BE2C (cell line): ENCODE results near the gene PBRM1.

ENCODE experiments used
- DNase-seq: peaks from one replicate; pipeline ENCODE4 v3.0.0-alpha.2; 2020
- H3K27me3 ChIP-seq: fragments of 250-450 bp; sonication (Bioruptor Pico); 2 replicates; pipeline ENCODE4 v1.5.1; 2020; ENCODE audit warnings: mild to moderate bottlenecking
- H3K36me3 ChIP-seq: fragments of 250-450 bp; sonication (Bioruptor Pico); 2 replicates; pipeline ENCODE4 v1.5.1; 2020; ENCODE audit warnings: mild to moderate bottlenecking
- H3K4me1 ChIP-seq: fragments of 250-450 bp; sonication (Bioruptor Pico); 2 replicates; pipeline ENCODE4 v1.5.1; 2020
- H3K4me3 ChIP-seq: 2 replicates; pipeline ENCODE4 v1.5.1; 2011; ENCODE audit warnings: low read depth, low read length
- H3K9me3 ChIP-seq: fragments of 250-450 bp; sonication (Bioruptor Pico); 2 replicates; pipeline ENCODE4 v1.5.1; 2020
- TF ChIP-seq, protein P1 (sequence below): IDR thresholded peaks from 2 replicates; pipeline ENCODE4 v1.5.1; 2012; ENCODE audit warnings: mild to moderate bottlenecking, low read depth, low read length

PBRM1 gene

DNA sequence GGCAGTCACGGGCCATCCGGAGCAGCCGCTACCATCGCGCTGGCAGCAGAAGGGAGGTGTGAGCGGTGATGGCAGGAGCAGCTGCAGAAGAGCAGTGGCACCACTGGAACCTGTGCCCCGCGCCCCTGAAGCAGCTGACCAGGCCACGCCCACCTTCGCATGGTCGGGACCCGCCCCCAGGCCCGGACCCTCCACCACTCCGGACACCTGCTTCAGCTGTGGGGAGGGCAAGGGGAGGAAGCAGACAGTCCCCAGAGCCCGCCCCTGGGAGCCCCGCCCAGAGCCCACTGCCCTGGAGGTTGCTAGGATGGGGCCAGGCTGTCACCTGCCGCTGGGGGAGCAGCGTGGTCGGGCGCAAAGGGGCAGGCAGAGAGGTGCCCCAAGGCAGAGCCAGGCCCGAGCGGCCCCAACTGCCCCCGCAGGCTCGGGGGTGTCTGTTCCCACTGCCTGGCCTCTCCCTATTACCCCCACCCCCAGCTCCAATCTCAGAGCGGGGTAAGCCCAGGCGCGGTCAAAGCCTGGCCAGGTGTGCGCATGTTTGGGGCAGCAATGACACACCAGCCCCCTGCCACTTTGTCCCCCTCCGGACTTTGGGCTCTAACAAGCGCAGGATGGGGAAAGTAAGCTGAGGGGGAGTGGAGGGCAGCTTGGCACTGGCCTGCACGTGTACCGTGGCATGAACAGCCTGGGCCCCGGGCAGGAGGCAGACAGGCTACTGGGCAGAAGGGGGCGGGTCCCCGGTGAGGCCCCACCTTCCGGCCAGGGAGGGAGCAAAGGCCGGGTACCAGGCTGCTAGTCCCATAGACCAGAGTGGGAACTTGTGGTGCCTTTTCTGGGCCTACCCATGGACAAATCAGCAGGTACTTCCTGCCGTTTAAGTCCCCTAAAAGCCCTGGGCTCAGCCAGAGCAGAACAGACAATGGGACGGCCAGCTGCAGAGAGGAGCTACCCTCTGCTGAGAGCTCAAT lies 28.9 kb upstream of the PBRM1 start:
- Histone ChIP-seq H3K36me3 (no peaks in the 10 kb centered on the region; the same call in 1 of the 2 replicates), H3K27me3 (no peaks in the 10 kb centered on the region), H3K9me3 (no peaks in the 10 kb centered on the region), H3K4me1 (no peaks in the 10 kb centered on the region), H3K4me3 (no peak overlapping the region)
- TF ChIP-seq, protein P1, sequence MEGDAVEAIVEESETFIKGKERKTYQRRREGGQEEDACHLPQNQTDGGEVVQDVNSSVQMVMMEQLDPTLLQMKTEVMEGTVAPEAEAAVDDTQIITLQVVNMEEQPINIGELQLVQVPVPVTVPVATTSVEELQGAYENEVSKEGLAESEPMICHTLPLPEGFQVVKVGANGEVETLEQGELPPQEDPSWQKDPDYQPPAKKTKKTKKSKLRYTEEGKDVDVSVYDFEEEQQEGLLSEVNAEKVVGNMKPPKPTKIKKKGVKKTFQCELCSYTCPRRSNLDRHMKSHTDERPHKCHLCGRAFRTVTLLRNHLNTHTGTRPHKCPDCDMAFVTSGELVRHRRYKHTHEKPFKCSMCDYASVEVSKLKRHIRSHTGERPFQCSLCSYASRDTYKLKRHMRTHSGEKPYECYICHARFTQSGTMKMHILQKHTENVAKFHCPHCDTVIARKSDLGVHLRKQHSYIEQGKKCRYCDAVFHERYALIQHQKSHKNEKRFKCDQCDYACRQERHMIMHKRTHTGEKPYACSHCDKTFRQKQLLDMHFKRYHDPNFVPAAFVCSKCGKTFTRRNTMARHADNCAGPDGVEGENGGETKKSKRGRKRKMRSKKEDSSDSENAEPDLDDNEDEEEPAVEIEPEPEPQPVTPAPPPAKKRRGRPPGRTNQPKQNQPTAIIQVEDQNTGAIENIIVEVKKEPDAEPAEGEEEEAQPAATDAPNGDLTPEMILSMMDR: no peak
- DNase-seq: no peak

DNA sequence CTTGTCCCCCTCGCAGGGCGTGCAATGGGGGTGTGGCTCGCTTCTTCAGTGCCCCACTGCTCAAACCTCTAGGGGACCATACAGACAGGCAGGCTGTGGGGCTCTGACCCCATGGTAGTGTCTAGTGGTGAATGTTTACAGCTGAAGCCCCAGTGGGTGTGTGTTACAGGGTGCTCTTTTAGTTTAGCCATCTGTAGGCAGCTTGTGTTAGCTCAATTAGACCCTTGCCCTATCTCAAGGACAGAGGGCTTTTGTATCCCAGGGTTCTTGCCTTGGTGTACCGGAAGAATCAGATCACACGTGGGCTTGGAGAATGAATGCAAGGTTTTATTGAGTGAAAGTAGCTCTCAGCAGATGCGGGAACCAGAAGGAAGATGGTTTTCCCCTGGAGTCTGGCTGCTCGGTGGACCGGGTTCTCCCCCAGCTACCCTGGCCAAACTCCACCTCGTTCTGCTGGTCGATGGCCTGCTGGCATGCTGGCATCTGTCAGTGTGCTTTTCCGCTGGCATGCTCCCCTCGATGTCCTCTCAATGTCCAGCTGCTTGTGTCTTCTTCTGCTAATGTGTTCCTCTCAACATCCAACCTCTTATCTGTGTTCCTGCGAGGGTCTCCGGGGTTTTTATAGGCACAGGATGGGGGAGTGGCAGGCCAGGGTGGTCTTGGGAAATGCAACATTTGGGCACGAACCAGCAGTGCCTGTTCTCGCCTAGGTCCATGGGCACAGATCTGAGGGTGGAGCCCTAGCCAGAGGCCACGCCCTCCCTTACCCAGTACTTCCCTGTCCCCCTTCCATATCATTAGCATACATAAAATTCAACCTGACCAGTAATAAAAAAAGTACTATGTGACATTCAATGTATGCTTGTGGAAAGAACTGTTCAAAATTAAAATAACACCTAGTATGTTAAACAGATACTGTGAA lies 26.8 kb upstream of the PBRM1 start:
- Histone ChIP-seq H3K9me3 (no peaks in the 10 kb centered on the region), H3K27me3 (no peaks in the 10 kb centered on the region), H3K4me1 (no peaks in the 10 kb centered on the region), H3K4me3 (no peak overlapping the region), H3K36me3 (no peaks in the 10 kb centered on the region; the same call in none of the 2 replicates)
- DNase-seq: no peak
- TF ChIP-seq, protein P1: no peak

DNA sequence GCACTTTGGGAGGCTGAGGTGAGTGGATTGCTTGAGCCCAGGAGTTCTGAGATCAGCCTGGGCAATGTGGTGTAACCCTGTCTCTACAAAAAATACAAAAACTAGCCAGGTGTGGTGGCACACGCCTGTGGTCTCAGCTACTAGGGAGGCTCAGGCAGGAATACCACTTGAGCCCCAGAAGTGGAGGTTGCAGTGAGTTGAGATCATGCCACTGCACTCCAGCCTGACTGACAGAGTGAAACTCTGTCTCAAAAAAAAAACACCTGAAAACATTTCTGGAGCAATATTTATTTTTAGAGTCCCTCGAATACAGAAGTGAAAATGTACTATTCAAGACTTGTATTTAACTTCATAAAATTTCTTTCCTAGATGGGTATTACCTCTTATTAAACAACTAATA lies 24.8 kb upstream of the PBRM1 start:
- Histone ChIP-seq H3K36me3 (no peaks in the 10 kb centered on the region; the same call in none of the 2 replicates), H3K27me3 (no peaks in the 10 kb centered on the region), H3K9me3 (no peaks in the 10 kb centered on the region), H3K4me1 (no peaks in the 10 kb centered on the region), H3K4me3 (no peak overlapping the region)
- no peak for DNase-seq
- TF ChIP-seq, protein P1: no peak

DNA sequence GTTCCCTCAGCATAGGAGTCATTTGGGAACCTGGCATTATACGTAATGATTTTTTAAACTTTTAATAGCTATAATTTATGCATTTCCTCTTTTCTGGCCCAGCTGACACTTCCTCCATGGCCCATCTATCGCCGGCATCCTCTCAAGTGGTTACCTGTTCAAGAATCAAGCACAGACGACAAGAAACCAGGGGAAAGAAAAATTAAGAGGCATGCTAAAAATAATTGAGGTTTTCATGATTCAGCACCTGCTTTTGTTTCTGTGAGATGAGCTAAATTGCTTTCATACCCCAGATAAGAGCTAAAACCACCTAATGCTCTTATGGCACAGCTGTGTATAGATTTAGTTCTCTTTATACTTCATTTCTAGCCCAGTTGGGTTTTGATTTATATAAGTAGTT lies 21.9 kb upstream of the PBRM1 start:
- no peaks in the 10 kb centered on the region for H3K9me3 ChIP-seq
- H3K36me3 ChIP-seq: no peaks in the 10 kb centered on the region; the same call in none of the 2 replicates
- no peak overlapping the region for H3K4me3 ChIP-seq
- TF ChIP-seq, protein P1: no peak
- H3K27me3 ChIP-seq: no peaks in the 10 kb centered on the region
- no peaks in the 10 kb centered on the region for H3K4me1 ChIP-seq
- DNase-seq: no peak

DNA sequence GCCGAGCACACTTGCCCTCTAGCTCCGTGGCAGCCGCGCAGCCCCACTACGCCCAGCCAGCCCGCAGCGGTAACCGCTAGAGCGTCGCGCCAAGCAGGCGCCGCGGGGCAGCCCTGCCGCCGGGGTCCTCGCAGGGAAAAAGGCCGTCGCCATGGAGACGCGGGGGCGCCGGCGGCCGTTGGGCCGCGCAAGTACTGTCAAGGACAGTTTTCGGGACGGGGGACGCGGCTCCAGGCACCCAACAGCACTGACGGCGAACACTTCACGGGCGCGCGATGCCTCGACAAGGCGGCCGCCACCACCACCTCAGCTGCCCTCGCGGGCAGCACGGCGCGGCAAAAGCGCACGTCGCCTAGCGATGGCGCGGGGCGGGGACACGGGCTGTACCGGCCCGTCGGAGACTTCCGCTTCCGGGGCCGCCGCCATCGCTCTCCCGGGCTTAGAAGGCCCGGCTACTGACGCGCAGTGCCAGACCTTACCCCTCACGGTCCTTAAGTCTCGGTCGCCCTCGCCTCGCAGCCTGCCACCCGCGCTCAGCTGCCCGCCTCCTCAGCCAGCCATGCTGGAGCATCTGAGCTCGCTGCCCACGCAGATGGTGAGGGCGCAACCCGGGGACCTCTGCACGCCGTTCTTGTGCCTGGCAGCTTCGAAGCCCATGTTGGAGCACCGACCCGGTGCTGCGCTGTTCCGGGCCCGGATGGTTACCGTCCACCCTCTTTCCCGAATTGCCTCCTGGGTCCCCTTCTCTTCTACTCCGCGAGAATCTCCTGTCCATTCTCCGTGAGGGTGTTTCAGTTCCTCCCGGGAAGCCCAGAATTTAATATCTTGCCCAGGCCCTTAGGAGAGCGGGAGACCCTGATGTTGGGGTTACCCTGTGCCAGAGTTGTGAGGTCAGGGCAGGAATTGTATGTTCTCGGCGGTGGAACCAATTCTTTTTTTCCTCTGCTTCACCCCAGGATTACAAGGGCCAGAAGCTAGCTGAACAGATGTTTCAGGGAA lies 20.3 kb upstream of the PBRM1 start, which contains the start of the genes GLT8D1 and SPCS1:
GLT8D1 (minus strand) TSS at position 104 of the 999 bp plus-strand sequence. CDS start 5,331 bp downstream, outside the sequence.
SPCS1 (plus strand) TSS at position 419 of the 999 bp plus-strand sequence; CDS start at position 560, 141 bp downstream.
- DNase-seq: peak; percentile 81
- Histone ChIP-seq H3K4me1 (no peaks in the 10 kb centered on the region), H3K4me3 (peak within 1 kb of the TSS; percentile 91), H3K9me3 (no peaks in the 10 kb centered on the region), H3K36me3 (no peaks in the 10 kb centered on the region; the same call in 1 of the 2 replicates), H3K27me3 (no peaks in the 10 kb centered on the region)
- TF ChIP-seq, protein P1: no peak
